SIG-M5 (cell line): ENCODE measurements around the gene CDKN2D.

ENCODE experiments used
- DNase-seq: peaks from one replicate; lab custom pipeline; 2025; lab: John Stamatoyannopoulos, UW

CDKN2D gene

DNA sequence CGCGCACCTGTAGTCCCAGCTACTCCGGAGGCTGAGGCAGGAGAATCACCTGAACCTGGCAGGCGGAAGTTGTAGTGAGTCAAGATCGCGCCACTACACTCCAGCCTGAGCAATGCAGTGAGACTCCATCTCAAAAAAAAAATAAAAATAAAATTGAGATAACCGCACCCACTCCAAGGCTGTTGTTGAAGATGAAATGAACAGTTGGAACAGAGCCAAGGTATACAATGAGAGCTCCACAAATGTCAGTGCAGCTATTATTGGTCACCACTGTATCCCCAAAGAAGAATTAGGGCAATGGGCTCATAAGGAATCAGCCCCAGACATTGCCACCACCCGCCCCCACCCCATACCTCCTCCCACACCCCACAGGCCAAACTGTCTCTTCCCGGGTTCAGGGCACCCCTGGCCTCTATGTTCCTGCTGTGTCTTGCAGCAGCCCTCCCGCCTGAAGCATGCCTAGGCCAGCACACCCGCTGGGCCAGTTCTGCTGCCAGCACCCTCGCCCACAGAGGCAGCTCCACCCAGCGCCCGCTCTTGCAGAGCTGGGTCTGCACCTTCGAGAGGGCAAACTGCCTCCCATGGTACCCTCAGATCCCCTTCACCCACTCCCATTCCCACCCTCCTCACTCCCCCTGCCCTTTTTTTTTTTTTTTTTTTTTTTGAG is 48.0 kb downstream of the CDKN2D start:
- DNase-seq = no peak

DNA sequence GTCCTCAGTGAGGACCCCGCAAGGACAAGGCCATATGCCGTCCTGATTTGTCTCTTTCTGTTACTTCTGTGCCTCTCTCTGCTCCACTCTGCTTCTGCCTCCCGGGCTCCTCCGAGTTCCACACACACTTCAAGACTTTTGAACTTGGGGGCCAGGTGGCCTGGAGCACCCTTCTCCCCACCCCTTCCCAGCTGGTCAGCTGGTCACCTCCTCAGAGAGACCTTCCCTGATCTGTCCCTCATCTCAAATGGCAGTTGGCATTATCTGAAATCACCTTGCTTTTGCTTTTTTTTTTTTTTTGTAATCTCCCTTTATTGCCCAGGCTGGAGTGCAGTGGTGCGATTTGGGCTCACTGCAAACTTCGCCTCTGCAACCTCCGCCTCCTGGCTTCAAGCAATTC is 49.4 kb downstream of the CDKN2D start:
- no peak for DNase-seq

DNA sequence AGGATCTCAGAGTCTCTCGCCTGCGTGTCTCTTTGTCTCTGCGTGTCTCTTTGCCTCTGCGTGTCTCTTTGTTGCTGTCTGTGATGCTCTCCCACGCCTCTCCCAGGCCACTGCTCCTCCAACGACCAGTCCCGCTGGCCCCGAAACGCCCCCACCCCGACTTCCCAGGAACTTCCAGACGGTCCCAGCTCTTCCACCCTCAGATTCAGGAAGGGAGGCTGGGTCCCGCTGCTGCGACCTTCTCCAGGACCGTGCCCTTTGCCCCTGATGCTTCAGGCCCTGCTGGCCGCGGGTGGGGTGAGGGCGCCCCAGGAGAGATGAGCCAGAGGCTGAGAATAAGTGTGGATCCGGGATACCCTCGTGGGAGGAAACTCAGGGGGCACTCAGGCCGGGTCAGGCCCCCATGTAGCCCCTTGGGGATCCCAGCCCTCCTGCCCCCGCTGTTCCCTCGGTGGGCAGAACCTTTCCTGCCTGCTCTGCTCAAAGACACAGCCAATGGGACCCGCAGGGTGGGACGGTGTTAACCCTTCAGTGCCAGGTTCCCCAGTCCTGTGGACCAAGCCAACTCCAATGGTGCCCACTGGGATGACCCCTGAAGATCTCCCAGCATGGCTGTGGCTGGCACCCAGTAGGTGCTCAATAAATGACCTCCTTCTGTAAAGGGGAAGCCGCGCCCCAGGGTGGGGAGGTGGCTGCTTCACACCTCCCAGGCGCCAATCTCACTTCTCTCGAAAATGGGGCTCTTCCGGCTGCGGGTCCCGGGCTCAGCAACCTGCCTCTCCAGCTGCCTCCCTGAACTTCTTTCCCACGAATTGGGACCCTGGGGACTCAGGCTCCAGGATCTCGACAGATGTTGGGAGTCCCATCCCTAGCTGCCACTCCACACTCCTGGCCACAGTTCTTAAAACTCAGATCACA is 50.1 kb downstream of the CDKN2D start:
- DNase-seq = no peak

DNA sequence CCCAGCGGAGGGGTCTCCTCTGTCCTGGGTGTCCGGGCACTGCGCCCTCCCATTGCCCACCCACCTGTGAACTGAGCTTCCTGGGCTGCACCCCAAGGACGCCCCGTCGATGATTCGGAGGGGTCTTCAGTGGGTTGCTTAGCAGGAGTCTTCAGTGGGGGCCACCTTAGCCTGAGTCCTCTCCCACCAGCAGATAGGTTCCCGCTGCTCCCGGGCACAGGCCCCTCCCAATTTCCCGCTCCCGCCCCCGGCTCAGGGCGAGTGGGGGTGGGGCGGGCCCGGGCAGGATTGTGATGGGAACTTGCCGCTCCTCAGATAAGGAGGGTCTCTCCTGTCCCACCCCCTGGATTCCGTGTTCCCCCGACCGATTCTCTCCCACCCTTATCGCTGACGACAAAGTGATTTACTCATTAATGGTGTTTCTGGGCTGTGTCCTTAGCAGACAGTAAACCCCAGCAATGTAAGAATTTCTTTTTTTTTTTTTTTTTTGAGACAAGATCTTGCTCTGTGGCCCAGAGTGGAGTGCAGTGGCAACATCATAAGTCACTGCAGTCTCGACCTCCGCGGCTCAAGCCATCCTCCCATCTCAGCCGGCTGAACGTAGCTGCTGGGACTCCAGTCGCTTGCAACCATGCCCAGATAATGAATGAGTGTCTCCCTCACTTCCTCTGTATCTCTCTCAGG is 50.9 kb downstream of the CDKN2D start:
- no peak for DNase-seq

DNA sequence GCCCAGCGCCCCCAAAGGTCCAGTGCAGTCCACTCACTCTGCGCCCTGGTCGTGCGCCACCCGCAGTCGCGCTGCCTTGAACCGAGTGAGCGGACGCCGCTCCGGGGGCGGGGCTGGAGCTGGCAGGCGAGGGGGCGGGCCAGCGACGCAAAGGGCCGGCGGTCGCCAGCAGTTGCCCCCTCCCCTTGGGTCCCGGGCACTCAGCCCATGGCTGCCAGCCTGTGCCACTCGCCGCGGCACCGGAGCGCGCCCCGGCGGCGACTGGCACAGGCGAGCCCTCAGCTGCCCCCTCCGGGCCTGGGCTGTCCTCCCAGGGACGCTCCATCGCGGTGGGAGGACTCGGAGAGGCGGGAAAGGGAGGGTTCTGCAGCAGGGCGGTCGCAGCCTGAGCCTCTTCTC is 51.4 kb downstream of the CDKN2D start, which contains the start of gene S1PR5:
Gene S1PR5 (minus strand): TSS at position 87 of the 399 bp plus-strand sequence. CDS start 2,436 bp downstream, outside the sequence.
- DNase-seq = no peak

DNA sequence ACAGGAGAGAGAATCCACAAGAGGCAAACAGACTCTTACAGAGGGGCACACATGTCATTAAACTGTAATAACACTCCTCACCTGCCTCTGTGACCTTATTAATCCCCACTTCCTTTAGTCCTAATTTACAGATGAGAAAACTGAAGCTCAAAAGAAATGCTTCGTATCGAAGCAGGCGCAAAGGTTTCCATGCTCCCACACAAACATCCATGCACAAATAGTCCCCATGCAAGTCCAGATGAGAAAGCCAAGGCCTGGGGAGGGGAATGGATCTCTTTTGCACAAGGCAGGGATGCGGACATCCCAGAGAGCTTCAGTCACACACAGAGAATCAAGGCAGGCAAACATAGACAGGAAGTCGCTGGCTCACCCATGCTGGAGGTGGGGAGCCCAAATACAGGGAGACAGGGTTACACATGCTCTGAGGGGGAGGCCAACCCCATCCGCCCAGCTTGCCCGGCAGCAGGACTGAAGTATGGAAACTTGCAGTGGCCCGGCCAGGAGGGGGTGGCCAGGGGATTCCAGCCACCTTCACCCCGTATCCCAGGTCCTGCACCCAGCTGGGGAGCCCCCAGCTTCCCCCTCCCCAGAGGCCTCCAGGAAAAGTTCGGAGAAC is 52.0 kb downstream of the CDKN2D start:
- DNase-seq = no peak
